OCI-LY3 (cell line): Measurements from ENCODE around the gene MLLT10.

ENCODE experiments used
- H2AFZ ChIP-seq: fragments of 200-600, 300-600 bp; shearing (Covaris generic); 2 replicates; pipeline ENCODE4 v1.6.0; 2014; ENCODE audit warnings: antibody characterized with exemption, low read depth, low read length
- H3K27ac ChIP-seq: fragments of 200-600, 300-600 bp; sonication (generic); 2 replicates; pipeline ENCODE4 v1.5.1; 2014; ENCODE audit warnings: mild to moderate bottlenecking, low read length, moderate library complexity, mixed read lengths
- H3K27me3 ChIP-seq: fragments of 200-600, 300-600 bp; sonication (generic); 2 replicates; pipeline ENCODE4 v1.6.1; 2014; ENCODE audit warnings: low read depth, low read length, mixed read lengths
- H3K36me3 ChIP-seq: fragments of 200-600, 300-600 bp; sonication (generic); replicated peaks from 2 replicates; pipeline ENCODE3; 2014; ENCODE audit warnings: low read depth, low read length, mixed read lengths
- H3K4me1 ChIP-seq: fragments of 300-600, 200-600 bp; sonication (generic); 2 replicates; pipeline ENCODE4 v1.6.1; 2014; ENCODE audit warnings: low read length, mixed read lengths
- H3K4me2 ChIP-seq: fragments of 200-600, 300-600 bp; sonication (generic); 2 replicates; pipeline ENCODE4 v1.6.1; 2014; ENCODE audit warnings: low read length, mixed read lengths
- H3K4me3 ChIP-seq: fragments of 300-600, 200-600 bp; sonication (generic); 2 replicates; pipeline ENCODE4 v1.5.1; 2014; ENCODE audit warnings: antibody characterized with exemption, mild to moderate bottlenecking, low read length, moderate library complexity
- H3K79me2 ChIP-seq: fragments of 300-600, 200-600 bp; shearing (Covaris generic); 2 replicates; pipeline ENCODE4 v1.6.1; 2014; ENCODE audit warnings: mild to moderate bottlenecking, low read length, mixed read lengths
- H3K9ac ChIP-seq: fragments of 300-600, 200-600 bp; shearing (Covaris generic); 2 replicates; pipeline ENCODE4 v1.6.0; 2014; ENCODE audit warnings: mild to moderate bottlenecking, low read length, moderate library complexity
- H3K9me3 ChIP-seq: fragments of 200-600, 300-600 bp; shearing (Covaris generic); 2 replicates; pipeline ENCODE4 v1.6.1; 2014; ENCODE audit warnings: low read length, mixed read lengths; ENCODE audit not compliant: insufficient read depth
- H4K20me1 ChIP-seq: fragments of 200-600, 300-600 bp; sonication (generic); 2 replicates; pipeline ENCODE4 v1.6.1; 2016; ENCODE audit warnings: low read length, mixed read lengths; ENCODE audit not compliant: insufficient read depth
- EZH2phosphoT487 ChIP-seq: fragments of 200-600 bp; shearing (Covaris generic); IDR thresholded peaks from 2 replicates; pipeline ENCODE4 v1.6.1; 2018; ENCODE audit warnings: antibody characterized with exemption, mixed run types, low read depth
- TF ChIP-seq, protein P1 (sequence below): fragments of 200-600, 300-600 bp; sonication (generic); IDR thresholded peaks from 2 replicates; pipeline ENCODE4 v1.5.1; 2014; ENCODE audit warnings: antibody characterized with exemption, low read length, low read depth

The MLLT10 gene

DNA sequence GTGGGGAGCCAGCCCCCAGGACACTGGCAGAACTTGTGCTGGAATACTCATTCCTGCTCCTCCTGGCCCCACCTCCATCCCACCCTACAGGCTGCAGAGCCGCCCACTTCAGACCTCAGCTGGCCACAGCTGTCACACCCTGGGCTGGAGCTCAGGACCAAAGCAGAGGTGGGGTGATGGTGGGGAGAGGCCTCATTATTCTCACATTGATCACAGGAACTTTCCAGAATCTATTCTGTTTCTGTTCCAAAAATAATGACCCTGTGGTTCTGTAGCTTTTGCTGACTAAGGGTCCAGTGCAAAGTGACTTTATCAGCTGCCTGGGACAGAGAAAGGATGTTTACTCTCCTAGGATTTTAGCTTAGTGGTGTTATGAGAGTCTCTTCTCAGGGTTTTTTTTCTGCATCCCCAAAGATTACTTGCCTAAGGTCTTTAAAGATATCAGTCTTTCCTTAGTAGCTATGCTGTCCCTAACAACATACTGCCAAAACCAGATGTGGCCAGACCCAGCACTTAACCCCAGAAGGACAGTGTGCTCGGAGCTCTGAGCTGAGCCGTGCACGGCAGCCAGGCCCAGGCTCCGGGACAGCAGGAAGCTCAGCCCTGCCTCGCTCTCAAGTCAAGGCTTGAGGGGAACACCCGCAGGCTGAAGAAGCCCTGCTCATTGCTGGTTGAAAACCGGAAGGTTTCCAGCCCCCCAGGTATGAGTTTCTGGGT lies 223.3 kb downstream of the MLLT10 start:
- H3K4me1 ChIP-seq: no peaks in the 10 kb centered on the region
- no peak overlapping the region for H3K9ac ChIP-seq
- no peak overlapping the region for H3K27ac ChIP-seq
- TF ChIP-seq, protein P1, sequence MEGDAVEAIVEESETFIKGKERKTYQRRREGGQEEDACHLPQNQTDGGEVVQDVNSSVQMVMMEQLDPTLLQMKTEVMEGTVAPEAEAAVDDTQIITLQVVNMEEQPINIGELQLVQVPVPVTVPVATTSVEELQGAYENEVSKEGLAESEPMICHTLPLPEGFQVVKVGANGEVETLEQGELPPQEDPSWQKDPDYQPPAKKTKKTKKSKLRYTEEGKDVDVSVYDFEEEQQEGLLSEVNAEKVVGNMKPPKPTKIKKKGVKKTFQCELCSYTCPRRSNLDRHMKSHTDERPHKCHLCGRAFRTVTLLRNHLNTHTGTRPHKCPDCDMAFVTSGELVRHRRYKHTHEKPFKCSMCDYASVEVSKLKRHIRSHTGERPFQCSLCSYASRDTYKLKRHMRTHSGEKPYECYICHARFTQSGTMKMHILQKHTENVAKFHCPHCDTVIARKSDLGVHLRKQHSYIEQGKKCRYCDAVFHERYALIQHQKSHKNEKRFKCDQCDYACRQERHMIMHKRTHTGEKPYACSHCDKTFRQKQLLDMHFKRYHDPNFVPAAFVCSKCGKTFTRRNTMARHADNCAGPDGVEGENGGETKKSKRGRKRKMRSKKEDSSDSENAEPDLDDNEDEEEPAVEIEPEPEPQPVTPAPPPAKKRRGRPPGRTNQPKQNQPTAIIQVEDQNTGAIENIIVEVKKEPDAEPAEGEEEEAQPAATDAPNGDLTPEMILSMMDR: no peak
- no peaks in the 10 kb centered on the region for H4K20me1 ChIP-seq
- no peaks in the 10 kb centered on the region for H3K27me3 ChIP-seq
- no peaks in the 10 kb centered on the region for H3K79me2 ChIP-seq
- no peaks in the 10 kb centered on the region for H3K9me3 ChIP-seq
- H3K36me3 ChIP-seq: no peaks in the 10 kb centered on the region
- H3K4me2 ChIP-seq: no peak overlapping the region
- H3K4me3 ChIP-seq: no peak overlapping the region
- H2AFZ ChIP-seq: no peak overlapping the region

GRCh38 chr10:21758239-21758638 lies 224.2 kb downstream of the MLLT10 start:
- Histone ChIP-seq H2AFZ (no peak overlapping the region), H3K27ac (no peak overlapping the region), H3K4me2 (no peak overlapping the region), H3K27me3 (no peaks in the 10 kb centered on the region), H3K9ac (no peak overlapping the region), H3K79me2 (no peaks in the 10 kb centered on the region), H3K4me1 (no peaks in the 10 kb centered on the region), H4K20me1 (no peaks in the 10 kb centered on the region), H3K4me3 (no peak overlapping the region), H3K9me3 (no peaks in the 10 kb centered on the region), H3K36me3 (no peaks in the 10 kb centered on the region)
- no peak for TF ChIP-seq EZH2phosphoT487
- TF ChIP-seq, protein P1: no peak

DNA sequence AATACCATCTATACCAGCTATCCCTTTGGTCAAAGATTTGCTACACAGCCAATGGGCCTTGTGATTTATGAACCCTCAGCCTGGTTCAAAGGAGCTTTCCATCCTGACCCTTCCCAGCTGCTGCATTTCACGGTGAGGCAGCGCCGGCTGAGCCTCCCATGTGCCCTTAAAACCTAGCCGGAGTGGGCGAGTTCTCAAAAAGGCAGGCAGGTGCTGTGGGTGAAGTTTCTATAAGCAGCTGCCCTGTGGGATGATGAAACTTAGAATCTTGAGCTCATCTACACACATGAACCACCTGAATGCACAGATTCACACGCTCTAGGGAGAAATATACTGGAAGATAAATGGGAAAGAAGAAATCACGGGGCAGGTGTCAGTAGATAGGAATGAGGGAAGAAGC lies 224.7 kb downstream of the MLLT10 start:
- H3K27ac ChIP-seq: no peak overlapping the region
- no peak overlapping the region for H3K4me3 ChIP-seq
- no peaks in the 10 kb centered on the region for H3K79me2 ChIP-seq
- H3K9me3 ChIP-seq: no peaks in the 10 kb centered on the region
- H3K4me2 ChIP-seq: no peak overlapping the region
- no peaks in the 10 kb centered on the region for H3K36me3 ChIP-seq
- H3K9ac ChIP-seq: no peak overlapping the region
- H4K20me1 ChIP-seq: no peaks in the 10 kb centered on the region
- H3K27me3 ChIP-seq: no peaks in the 10 kb centered on the region
- H3K4me1 ChIP-seq: no peaks in the 10 kb centered on the region
- TF ChIP-seq, protein P1: no peak
- no peak for TF ChIP-seq EZH2phosphoT487
- no peak overlapping the region for H2AFZ ChIP-seq

DNA sequence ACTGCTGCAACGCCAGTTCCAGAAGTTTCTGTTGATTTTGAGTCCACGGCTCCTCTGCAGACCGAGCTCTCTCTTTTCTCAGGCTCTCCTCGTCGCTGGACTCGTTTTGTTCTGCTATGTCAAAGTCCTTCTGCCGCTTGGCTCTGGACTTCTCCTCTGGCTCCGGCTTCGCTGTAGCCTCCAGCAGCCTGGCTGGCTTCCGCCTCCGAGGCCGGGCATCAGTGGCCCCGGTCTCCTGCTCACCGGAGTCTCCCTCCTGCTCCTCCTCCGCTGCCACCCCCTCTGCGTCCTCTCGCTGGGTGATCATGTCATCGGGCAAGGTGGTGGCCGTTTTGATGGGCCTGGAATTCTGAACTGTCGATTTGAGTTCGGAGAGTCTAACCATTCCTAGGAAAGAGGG lies 225.2 kb downstream of the MLLT10 start:
- no peaks in the 10 kb centered on the region for H3K27me3 ChIP-seq
- no peaks in the 10 kb centered on the region for H3K4me1 ChIP-seq
- H3K36me3 ChIP-seq: no peaks in the 10 kb centered on the region
- H3K9ac ChIP-seq: no peak overlapping the region
- H4K20me1 ChIP-seq: no peaks in the 10 kb centered on the region
- H2AFZ ChIP-seq: no peak overlapping the region
- no peak for TF ChIP-seq EZH2phosphoT487
- TF ChIP-seq, protein P1: no peak
- no peaks in the 10 kb centered on the region for H3K79me2 ChIP-seq
- no peaks in the 10 kb centered on the region for H3K9me3 ChIP-seq
- no peak overlapping the region for H3K4me2 ChIP-seq
- H3K4me3 ChIP-seq: no peak overlapping the region
- no peak overlapping the region for H3K27ac ChIP-seq
